ENCODE data around the gene GATA2. TPM values are rescaled to one million over a fixed set of nuclear protein-coding genes. Genes with fewer than 3 reads are reported as not detected.

The GATA2 gene
- total RNA-seq, 1 experiment from 2014 or later, result 10.1 TPM

DNA sequence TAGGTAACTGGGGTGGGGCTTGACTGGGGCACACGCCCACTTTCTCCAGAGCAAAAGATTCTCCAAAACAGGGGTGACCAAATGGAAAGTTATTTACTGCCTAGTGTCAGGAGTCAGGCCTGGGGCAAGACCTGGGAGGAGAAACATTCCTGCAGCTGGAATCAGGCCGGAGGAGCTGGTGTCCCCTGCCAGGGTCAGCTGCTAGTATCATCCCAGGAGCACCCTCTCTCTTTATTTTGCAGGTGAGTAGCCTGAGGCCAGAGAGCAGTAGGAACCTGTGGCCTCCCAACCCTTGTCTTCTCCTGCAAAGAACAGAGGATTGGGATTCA lies 59.2 kb downstream of the GATA2 start:
- no peak for DNase-seq (ENCODE audit: low read depth)

GRCh38 chr3:128432971-128433836 lies 59.8 kb downstream of the GATA2 start:
- no peak for DNase-seq (ENCODE audit: low read depth)

DNA sequence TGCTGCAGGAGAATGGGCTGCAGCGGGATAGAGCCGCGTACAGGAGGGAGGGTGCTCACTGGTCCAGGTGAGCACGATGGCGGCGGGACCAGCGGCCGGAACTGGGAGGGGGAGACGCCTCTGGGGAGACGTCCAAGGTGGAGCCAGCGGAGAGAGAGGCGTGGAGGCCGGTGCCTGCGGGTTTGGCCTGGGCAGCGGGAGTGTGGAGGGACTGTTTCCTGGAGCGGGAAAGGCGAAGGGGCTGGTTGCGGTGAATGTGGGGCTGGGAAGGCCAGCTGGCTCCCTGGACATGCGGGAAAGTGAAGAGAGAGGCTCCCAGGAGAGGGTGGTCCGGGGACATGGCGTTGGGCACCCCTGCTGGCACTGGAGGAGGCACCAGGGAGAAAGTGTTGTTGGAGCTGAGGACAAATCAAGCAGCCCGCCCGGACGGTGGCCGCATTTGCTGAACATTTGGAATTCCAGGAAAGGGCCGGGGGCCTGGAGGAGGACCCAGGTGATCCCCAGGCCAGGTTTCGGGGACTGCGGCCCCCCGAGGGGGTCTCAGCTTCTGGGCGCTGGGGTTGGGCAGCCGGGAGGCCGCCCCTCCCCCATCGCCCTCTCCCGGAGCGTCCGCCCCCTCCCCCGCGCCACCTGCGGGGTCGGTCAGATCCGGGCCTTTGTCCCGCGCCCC lies 60.6 kb downstream of the GATA2 start:
- no peak for DNase-seq (ENCODE audit: low read depth)

DNA sequence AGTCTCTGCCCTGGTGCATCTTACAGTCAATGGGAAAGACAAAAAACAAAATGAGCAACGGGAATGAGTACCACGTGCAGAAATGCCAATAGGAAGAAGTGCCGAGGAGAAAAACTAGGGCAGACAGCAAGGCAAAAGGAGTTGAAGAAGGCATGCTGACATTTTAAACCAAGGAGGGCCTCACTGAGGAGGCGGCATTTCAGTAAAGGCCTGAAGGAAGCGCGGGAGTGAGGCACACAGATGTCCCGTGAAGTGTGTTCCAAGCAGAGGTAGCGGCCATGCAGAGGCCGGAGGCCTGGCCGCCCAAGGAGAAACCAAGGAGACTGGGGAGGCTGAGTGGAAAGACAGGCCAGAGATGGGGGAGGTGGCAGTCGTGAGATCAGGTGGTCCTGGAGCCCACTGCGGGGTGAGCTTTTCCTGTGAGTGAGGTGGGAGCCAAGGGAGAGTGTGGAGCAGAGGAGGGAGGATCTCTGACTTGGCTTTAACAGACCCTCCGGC lies 61.1 kb downstream of the GATA2 start:
- DNase-seq (ENCODE audit: low read depth), result no peak

GRCh38 chr3:128430731-128431130 lies 62.3 kb downstream of the GATA2 start:
- DNase-seq (ENCODE audit: low read depth), result no peak

- DNase-seq (ENCODE audit: low read depth), result no peak
Measured at GRCh38 chr3:128430301-128430700, 62.7 kb downstream of the GATA2 start.

- no peak for DNase-seq (ENCODE audit: low read depth)
Measured at GRCh38 chr3:128429751-128430150, 63.2 kb downstream of the GATA2 start.

Other genes with a start within 250 kb of the GATA2 start
- not detected in 2 replicates for gene DNAJB8, start 26.3 kb downstream of the GATA2 start, total RNA-seq (2014; rRNA removed; shearing (Covaris generic))
- 423 and 449 TPM in 2 replicates for gene RPN1, start 157.6 kb upstream of the GATA2 start, total RNA-seq (2014; rRNA removed; shearing (Covaris generic))
- gene RAB7A, start 233.0 kb upstream of the GATA2 start, total RNA-seq (2014; rRNA removed; shearing (Covaris generic)), result 82.1 and 90.4 TPM in 2 replicates

Data from RPMI7951 (cell line).